GM19397 (cell line): ENCODE results near the gene APOB.

Experiments used
- ATAC-seq: cut with Tn5 transposase; IDR thresholded peaks from one replicate; pipeline ENCODE4 v1.9.1; 2021; ENCODE audit warnings: mild to moderate bottlenecking, moderate library complexity; ENCODE audit not compliant: unreplicated experiment

The APOB gene

DNA sequence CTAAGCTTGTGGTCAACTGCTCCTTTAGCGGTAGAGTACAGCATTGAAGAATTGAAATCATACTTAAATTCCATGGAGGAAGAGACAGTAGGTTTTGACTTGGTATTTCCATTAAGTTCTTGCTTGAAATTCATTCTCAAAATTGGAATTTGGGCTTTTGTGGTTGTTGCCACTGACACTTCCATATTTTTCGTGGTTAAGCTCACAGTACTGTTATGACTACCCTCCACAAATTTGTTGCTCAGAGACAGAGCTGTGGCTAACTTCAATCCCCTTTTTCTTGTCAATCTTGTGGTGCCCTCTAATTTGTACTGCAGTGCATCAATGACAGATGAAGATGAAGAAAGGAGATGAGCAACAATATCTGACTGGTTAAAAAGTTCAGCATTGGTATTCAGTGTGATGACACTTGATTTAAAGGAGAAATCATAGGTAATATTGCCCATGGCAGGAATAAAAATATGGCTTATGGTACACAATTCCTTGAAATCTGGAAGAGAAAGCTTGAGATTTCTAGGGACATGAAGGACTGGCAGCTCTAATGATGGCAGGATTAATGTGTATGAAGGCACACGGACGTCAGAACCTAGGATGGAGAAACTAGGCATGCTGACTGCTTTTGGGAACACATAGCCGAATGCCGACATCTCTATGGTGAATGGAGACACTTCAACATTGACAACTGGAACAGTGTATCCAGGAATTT, 37.3 kb downstream of the APOB start:
- ATAC-seq, result no peak

DNA sequence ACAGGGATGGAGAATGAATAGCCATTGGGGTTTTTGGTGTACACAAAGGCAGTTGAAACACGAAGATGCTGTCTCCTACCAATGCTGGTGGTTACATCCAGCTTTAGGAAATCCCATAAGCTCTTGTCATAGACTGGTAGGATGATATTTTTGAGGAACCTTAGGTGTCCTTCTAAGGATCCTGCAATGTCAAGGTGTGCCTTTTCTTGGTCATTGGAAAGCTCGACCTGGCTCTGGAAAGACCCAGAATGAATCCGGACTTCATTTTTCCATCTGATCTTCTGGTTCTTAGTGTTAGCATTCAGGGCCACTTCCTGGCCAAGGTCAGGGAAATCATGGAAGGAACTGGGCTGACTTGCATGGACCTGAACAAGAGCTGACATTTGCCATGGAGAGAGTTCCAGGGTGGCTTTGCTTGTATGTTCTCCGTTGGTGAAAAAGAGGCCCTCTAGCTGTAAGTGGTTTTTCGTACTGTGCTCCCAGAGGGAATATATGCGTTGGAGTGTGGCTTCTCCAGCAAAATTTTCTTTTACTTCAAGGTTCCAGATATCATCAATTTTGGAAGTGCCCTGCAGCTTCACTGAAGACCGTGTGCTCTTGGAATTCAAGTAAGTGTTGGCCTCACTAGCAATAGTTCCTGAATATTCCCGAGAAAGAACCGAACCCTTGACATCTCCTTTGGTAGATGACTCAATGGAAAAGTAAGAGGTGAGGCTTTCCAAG, 38.0 kb downstream of the APOB start:
- ATAC-seq, result no peak

DNA sequence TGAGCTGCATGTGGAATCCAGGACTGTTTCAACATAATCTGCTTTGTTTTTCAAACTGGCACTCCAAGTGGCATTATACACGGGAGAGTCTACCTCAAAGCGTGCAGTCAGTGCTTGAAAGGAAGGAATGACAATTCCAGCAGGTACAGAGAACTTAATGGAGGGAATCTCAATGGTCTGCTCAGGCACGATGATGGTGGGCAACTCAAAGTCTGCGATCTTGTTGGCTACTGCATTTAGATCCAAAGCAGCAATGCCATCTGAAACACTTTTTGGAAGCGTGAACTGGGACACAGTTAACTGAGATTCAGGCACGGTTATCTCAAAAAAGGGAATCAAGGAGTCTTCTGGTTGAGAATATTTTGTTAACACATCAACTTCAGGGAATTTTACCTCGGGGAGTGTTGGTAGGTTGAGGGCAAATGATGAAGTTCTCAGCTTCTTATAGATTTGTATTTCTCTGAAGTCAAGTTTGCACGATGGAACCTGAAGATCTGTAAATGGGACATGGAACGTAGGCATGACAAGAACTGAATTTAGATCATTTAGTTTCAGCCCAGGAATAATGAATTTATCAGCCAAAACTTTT, 38.7 kb downstream of the APOB start:
- ATAC-seq, result no peak

DNA sequence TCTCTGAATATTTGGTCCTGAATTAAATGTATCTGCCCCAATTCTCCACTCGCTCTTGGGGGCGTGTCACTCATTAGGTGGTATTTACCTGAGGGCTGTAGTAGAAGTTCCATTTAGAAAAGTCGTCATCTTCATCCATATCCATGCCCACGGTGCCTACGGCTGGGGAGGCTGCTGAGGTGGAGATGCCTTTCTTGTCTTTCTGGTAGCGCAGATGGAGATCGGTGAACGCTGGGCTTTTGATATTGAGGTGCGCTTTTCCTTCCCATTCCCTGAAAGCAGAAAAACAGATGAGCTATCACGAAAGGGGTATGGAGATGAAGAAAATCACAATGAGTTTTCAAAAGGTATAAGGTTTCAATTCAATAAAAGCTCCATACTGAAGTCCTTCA, 39.7 kb downstream of the APOB start:
- ATAC-seq, result no peak

DNA sequence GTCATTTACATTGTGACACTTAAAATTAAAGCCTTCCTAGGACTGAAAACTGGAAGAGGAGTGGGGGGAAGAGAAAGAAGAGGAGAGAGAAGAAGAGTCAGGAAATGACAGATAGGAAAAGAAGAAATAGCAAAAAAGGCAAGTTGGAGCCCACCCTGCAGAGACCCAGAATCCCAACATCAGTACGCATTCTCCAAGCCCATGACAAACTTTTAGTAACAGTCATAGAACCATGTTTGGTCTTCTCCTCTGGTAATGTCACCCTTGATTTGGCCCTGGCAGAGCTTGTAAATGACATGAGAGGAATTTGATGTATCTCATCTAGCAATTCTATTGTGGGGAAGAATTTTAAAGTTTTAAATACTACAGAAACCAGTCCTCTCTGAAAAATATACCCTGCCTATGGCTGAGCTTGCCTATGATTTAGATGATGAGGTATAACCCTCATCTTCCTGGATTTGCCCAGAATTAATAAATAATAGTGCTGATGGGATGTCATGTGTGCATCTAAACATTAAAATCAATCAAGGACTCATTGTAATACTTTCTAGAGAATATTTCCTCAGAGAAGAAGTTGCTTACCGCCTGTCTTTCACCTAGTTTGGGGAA, 40.2 kb downstream of the APOB start:
- no peak for ATAC-seq

DNA sequence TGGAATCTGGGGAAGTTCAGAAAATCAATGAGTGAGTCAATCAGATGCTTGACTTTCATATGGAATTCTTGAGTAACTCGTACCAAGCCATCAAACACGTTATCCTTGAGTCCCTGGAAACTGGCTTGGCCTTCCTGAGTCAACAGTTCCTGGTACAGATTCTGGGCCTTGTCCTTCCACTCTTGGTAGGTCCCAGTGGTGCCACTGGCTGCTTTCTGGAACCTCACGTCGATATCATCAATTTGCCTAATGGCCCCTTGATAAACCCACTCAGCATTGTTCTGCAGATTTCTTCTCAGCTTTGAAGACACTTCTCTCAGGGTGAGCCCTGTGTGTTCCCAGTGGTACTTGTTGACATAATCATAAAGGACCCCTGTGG, 41.1 kb downstream of the APOB start:
- ATAC-seq, result no peak

DNA sequence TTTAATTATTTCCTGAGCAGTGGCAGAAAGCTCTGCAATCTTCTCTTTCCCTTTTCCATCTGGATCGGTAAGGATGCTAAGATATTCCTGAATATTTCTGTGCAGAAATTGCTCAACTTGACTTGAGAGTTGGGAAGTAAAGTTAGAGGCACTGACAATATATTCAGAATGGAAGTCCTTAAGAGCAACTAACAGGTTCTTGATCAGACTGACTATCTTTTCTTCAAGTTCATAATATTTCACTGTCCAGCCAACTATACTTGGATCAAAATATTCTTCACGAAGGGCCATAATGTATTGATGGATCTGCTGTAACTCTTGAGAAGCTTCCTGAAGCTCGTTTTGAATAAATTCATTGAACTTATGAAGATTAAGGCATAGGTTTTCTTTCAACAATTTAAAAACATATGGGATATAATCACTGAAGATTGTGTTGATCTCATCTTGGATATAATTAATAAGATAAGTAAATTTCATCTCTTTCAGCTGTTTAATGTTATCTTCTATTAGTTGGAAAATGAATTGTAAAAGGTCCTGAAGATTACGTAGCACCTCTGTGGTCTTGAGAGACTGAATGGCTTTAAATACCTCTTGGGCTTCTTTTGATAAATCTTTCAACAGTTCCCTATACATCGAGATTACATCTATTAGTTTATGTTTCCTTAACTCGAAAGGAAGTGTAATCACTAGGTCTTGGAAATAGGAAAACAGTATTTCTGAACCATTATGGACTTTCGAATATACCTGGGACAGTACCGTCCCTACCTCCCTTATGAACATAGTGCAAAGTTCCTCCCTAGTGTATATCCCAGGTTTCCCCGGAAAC, 41.7 kb downstream of the APOB start:
- ATAC-seq, result no peak

DNA sequence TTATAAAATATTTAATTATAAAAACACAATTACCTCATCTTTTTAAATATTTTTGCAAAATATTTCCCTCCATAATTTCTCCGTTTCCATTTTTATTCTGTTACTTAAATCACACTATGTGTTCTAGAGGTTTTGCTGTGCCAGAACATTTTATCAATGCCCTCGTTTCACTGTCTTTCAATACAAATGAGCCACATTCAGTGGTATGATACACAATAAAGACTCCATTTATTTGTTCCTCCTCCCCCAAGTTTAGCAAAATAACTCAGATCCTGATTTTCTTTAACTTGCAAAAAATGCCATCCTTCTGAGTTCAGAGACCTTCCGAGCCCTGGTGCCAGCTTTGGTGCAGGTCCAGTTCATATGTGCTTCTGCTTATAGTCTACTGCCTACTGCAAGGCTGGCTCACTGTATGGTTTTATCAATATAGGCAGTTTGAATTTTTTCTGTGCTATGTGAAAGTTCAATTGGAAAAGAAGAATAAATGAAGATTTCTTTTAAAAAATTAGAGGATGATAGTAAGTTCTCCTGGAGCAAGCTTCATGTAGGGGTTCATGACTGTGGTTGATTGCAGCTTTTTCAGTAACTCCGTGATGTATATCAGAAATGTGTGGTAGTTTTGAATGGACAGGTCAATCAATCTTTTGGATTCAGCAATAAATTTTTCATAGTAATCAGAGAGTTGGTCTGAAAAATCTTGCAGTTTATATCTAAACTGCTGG, 42.5 kb downstream of the APOB start:
- no peak for ATAC-seq

DNA sequence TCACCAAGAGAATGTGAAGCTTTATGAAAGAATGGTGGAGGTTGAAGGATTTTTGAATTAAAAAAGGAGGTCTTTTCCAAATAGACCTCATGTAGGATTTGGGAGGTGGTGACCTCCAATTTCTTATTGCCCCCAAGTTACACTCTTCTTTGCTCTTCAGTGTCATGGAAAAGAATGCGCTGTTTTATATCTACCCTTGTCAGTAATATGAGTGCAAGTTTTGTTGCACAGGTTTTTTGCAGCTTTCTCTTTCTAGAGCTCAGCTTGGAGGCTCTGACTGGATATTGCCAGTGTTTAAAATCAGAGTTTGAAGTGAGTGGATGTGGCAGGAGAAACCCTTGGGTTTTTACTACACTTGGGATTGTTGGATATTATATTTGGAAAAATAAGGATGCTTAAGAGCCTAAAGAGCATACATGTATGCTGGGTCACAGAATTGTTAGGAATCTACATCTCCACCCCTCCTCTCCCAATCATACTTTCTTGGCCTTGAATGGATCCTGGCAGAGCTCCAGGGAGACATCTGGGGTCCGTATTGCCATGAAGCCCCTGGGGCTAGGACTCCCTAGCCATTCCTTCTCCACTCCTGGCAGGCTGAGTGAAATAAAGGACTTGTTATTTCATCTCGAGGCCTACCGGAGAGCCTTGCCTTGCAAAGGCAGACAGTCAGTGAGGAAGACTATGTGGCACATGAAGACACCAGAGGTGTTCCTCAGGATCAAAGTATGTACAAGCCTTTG, 43.8 kb downstream of the APOB start:
- ATAC-seq, result no peak

DNA sequence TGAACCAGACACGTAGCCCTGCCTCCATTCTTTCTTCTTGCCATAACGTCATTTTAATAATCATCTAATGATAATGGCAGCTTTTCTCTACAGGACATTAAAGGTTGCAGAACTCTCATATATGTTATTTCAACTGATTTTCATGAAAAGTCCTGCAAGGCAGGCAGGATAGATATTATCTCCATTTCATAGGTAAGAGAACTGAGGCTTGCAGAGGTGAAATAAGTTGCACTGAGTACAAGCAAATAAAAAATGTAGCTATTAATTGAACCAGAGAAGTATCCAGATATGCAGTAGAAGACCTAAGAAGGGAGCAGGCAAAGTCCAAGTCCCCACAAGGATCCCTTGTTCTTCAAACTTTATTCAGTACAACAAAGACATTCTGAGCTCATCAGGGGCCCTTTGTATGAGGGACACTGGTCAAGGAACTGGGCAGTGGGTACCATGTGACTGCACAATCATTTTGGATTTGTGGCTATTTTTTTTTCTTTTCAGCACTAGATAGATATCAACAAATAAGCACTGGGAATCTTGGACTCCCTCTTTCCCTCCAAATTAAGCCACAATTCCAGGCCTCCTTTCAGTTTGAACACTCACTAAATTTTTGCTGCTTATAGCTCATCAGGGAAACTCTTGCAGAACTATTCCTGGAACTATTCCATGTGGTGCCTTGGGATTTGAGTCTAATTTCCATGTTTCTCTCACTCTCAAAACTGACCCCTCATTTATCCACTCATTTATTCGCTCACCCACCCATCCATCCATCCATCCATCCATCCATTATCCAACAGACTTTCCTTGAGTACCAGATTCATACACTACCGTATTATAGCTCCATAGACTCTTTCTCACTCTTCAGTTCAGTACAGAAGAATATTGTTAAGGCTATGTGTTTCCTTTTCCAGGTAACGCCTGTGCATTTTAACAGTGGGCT, 44.6 kb downstream of the APOB start:
- no peak for ATAC-seq

DNA sequence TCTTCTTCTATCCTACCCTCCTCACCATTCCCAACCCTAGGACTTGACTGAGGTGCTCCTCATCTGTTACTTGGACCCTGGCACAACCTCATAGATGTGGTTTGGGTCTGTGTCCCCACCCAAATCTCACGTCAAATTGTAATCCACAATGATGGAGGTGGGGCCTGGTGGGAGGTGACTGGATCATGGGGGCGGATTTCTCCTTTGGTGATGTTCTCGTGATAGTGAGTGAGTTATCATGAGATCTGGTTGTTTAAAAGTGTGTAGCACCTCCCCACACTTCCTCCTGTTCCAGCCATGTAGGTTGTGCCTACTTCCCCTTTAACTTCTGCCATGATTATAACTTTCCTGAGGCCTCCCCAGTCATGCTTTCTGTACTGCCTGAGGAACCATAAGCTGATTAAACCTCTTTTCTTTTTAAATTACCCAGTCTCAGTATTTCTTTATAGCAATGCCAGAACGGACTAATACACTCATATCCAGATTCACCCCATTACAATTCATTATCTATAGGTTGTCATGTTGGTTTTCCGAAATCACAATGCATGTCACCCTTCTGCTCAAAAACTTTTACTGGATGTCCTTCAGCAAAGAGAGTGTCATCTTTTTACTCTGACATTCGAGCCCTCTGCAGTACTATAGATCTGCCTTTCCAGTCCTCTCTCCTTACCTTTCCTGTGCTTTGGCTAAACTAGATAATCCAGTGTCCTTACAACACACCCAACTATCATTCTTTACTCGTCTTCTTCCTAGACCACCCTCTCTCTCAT, 45.7 kb downstream of the APOB start:
- no peak for ATAC-seq

DNA sequence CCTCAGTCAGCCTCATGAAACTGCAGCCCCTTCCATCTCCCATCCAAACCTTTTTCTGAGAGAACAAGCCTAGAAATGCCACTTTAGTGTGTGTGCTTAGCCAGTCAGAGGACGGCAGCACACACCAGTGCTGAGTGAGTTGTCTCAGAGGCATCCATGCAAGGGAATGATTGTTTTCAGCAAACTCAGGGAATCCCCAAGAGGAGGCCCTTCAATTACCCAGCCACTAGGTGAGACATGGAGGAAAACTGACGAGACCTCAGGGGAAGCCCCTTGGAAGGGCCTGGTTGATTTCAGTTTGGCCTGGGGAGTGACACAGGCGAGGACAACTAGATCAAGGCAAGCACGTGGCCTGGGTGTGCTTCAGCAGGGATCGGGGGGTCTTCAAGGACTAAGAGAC, 49.7 kb downstream of the APOB start:
- no peak for ATAC-seq

DNA sequence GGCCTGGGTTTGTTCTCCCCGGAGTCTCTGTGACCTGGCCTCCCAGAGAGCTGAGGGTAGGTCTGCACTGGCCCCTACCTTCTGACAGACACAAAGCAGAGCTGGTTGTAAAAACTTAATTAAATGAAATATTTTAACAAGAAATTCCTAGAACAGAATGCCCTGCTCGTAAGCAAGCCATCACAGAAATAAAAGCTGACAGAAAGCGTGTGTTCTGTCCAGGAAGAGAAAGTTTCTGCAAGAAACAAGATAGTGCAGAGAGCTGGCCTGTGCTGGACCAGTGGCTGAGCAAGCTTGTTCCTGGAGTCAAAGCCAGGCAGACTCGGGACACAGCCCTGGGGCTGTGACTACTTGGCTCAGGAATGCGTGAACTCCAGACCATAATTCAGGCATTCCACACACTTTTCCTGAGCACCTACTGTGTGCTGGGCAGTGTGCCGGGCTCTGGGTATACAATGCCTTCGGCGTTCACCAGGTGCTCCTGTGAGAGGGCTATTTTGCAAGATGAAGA, 51.6 kb downstream of the APOB start:
- ATAC-seq, result no peak

DNA sequence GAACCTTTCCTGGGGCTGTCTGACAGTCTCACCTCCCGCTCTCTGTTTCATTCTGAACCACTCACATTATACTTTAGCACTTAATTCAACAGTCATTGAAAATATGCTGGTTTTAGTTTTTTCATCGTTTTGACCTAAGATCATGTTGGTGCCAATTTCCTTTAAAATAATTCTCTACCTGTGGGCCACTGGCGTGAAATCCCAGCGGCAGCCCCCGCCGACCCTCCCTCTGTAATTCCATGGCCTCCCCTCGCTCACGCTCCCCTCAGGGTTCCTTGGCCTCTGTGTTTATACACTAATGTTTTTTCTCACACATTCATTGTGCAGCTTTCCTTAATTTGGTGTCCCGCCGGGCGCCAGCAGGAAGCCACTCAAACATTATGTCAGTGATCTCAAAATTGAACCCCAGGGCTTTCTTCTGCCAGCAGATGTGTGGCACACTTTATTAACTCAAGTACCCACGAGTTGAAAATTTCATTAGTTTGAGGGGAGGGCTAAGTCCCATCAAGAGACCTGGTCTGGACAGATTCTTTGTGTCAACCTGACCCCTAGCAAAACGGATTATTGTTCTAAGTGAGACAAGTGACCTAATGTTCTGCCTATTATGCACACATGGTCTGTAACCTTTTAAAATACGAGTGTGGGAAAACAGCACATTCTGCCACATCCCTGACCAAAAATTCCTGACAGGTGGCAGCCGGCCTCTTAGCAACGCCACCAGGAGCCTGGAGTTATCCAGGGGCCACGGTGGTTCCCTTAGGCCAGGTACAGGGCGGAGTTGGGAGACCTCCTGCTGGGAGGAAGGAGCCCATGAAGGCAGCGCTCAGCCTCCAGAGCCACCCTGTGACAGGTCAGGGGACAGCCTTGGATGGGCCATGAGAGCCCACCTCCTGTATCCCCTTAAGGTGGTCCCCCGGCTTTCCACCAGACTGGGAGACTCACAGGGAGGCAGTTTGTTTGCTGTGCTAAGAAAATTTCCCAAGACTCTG, 53.1 kb downstream of the APOB start:
- no peak for ATAC-seq

DNA sequence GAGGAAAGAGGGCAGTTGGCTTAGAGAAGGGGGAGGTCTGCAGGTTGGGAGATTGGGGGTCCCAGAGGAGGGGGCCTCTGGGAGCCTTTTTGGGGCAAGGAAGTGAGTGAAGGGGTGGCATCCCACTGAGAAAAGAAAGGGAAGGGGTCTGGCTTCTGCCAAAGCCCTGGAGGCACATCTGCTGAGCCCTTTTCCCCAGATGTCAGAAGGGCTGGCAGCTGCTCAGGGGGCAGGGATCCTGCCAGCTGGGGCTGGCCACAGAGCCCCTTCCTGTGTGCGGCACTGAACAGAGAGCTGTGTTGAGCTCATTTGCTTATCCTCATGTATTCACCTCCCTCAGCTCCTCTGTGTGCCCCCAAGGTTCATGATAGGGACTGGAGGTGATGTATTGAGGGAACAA, 54.5 kb downstream of the APOB start:
- ATAC-seq, result no peak

DNA sequence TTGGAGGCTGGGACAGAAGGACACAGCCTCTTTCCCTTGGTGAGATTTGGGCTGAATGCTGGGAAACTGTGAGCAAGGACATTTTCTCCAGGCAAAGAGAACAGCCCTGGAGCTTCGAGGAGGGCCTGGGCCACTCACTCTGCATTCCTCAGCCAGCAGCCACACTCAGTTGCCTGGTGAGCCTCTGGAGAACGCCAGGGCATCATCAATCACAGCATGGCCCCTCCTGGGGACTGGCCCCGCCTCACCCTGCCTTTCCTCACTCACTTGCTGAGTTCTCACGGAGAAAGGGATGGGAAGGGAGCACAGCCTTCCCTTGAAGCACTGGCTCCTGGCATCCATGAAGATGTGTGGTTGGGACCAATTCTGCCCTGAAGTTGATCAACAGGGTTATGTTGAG, 55.0 kb downstream of the APOB start:
- no peak for ATAC-seq
